AG10803 (cell line): ENCODE measurements around the gene DNAL4.
A peak's percentile ranks its signal among the peaks of the same experiment; 100 is the strongest.

Experiments
- DNase-seq: peaks from one replicate; pipeline ENCODE4 v3.0.0; 2010; ENCODE audit warnings: low read depth
- H3K4me3 ChIP-seq: 2 replicates; pipeline ENCODE4 v1.5.1; 2011; ENCODE audit warnings: mild to moderate bottlenecking, low read length, control low read depth
- TF ChIP-seq, protein P1 (sequence below): conservative IDR thresholded peaks from 2 replicates; pipeline ENCODE4 v1.5.1; 2011; ENCODE audit warnings: mild to moderate bottlenecking, low read length, control low read depth, inconsistent platforms

DNAL4 gene

DNA sequence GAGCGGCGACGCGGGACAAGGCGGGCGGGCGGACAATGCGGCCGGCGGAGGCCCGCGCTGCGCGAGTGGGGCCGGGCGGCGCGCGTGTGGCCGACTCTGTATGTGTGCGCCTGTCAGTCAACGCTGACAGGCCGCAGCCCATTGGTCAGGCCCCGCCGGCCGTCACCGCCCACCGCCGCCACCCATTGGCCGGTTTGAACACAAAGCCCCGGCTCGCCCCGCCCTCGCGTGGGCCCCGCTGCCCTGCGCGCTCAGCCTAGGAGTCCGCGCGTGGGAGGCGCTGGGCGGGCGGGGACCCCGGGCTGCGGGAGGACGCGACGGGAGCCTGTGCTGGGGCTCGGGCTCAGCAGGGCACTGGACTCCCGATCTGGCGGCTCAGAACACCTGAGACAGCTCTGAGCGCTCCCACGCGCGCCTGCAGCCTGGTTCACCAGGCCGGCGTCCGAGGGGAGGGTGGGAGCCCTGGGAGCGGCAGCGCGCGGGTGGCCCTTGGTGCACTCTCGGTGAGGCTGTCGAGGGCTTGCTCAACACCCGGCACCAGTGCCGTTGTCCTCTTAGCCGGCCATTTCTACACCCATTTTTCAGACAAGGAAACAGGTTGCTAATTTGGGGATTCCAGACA is 37.9 kb downstream of the DNAL4 start, which contains the start of gene SUN2:
Gene SUN2, minus strand, starts transcription at position 88 of the 622 bp plus-strand sequence. CDS start 3,370 bp downstream, outside the sequence.
- peak; percentile 83 for DNase-seq
- H3K4me3 ChIP-seq = peak within 1 kb of the TSS; percentile 72
- TF ChIP-seq, protein P1, sequence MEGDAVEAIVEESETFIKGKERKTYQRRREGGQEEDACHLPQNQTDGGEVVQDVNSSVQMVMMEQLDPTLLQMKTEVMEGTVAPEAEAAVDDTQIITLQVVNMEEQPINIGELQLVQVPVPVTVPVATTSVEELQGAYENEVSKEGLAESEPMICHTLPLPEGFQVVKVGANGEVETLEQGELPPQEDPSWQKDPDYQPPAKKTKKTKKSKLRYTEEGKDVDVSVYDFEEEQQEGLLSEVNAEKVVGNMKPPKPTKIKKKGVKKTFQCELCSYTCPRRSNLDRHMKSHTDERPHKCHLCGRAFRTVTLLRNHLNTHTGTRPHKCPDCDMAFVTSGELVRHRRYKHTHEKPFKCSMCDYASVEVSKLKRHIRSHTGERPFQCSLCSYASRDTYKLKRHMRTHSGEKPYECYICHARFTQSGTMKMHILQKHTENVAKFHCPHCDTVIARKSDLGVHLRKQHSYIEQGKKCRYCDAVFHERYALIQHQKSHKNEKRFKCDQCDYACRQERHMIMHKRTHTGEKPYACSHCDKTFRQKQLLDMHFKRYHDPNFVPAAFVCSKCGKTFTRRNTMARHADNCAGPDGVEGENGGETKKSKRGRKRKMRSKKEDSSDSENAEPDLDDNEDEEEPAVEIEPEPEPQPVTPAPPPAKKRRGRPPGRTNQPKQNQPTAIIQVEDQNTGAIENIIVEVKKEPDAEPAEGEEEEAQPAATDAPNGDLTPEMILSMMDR = no peak

DNA sequence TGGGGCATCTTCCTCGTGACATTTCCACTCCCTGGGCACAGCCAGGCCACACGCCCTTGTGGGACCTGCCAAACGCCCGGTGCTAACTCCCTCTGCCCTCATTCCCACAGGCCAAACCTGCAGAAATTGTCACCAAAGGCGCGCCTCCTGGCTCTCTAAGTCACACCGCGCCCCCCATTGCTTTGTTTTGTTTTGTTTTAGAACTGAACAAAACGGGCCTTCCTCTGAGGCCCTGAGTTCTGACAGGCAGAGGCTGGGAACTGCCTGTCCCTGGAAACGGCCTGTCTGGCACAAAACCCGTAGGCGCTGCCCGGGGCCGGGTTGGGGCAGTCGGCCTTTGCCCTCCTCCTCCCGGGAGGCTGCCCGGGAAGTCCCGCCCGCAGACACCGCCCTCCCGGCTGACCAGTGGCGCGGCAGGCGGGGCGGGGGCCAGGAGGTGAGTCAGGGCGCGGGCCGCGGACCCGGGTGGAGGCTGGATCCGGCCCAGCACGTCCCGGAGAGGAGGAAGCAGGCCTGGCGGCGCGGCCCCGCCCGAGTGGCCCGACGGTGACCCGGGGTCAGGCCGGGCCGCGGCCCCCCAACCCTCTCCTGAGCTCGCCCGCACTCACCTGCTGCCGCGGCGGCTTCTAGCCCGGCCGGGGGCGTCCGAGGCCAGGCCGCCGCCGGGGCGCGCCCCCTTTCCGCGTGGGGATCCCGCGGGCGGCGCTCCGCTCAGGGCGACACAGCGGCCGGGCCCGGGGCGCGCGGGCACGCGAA is 38.6 kb downstream of the DNAL4 start:
- TF ChIP-seq, protein P1 = no peak
- peak; percentile 78 for DNase-seq
- H3K4me3 ChIP-seq = peak overlapping the region; percentile 72

DNA sequence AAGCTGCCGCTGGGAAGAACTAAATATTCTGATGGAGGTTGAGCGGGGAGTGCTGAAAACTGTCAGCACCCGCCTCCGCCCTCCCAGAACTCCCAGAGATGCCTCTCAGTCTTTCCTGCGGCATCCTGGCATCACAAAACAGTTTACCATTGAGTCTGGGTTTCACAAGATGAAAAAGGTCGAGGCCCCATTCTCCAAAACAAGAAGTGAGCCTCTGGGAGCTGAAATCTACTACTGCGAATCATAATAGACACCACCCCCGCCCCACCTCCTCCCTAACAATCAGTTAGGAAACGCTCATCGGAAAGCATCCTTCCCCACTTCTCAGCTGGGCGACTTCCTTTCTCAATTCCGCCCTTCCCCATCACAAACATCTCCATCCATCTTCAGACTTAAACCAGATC is 39.2 kb downstream of the DNAL4 start:
- DNase-seq = peak; percentile 45
- TF ChIP-seq, protein P1 = no peak
- peak overlapping the region; percentile 72 for H3K4me3 ChIP-seq

DNA sequence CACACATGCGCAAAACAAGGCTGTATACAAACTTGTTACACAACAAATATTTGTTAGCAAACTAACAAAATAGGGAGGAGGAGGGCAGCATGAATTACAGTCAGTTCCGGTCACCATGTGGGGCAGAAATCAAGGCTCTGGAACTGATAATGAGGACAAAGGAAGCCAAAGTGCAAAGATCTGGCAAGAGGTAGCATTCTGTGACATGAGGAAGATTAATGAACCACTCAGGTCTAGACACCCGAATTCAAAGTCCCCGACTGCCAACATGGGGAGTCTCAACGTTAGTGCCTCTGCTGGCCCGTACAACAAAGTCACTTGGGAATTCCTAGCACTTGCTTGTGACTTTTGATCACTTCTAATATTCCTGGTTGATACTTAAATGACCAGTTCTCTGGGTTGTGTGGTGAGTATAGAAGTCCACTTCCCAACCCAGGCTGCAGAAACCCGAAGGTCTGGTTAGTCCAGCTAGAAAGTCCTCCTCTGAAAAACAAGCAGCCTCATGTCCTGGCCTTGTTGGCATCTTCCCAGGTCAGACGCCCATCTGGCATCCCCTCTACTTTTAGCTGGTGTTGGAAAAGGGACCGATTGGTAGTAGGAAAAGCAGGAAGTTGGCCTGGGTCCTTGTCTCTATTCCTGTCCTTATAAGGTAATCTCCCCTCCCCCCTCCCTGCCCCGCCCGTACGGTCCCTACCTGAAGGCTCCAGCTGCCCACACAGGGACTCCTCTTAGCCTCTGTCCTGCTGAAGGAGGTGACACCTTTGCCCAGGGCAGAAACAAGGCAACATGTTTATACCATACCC is 39.8 kb downstream of the DNAL4 start:
- peak; percentile 63 for DNase-seq
- TF ChIP-seq, protein P1 = no peak

DNA sequence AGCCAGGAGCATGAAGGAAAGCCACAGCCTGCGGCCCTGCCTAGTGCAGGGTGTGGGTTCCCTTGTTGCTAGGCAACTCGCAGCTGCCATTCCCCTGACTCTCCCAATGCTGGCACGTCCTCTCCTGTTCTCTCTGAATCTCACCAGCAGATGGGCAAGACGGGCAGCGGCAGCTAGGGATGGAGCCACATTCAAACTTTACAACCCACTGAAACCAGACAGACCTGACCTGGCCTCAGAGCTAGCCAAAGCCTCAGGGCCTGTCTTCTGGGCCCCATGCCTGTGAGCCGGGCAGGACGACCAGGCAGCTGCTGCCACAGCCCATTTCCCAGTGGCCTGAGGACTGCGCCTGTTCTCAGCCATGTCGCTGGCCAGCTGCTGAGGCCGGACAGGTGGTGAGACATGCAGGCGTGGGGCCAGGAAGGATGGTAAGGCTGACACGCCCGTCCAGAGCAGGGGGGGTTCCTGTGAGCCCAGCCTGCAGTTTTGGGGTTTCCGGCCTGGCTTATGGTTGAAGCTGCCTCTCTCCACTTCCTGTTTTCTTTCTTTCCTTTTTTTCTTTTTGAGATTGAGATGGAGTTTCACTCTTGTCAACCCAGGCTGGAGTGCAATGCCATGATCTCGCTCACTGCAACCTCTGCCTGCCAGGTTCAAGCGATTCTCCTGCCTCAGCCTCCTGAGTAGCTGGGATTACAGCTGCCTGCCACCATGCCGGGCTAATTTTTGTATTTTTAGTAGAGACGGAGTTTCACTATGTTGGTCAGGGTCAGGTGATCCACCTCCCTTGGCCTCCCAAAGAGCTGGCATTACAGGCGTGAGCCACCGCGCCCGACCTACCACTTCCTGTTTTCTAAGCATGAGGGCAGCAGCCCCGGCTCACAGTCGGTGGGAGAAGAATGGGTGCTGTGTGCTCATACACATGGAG is 42.3 kb downstream of the DNAL4 start:
- TF ChIP-seq, protein P1 = no peak
- no peak for DNase-seq
- no peak overlapping the region for H3K4me3 ChIP-seq

More for the DNA sequence above, 39.8 kb downstream of the DNAL4 start:
- H3K4me3 ChIP-seq = peak overlapping the region; percentile 72

DNA sequence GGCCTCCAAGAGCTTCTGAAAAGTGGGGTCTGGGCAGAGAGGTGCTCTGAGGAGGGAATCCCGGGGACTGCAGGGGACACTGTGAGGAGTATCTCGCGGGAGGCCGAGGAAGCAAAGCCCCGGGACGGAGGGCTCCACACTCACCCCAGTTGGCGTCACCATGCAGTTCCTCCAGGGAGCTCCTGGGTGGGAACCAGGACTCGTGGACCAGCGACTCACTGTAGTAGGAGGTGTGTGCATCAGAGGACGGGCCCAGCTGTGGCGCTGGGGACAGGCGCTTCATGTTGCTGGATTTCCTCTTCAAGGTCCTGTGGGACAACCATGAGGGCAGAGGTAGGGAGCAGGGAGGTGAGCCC is 42.9 kb downstream of the DNAL4 start:
- TF ChIP-seq, protein P1 = no peak
- no peak overlapping the region for H3K4me3 ChIP-seq
- no peak for DNase-seq
